Measurements from ENCODE around the gene GHDC. TPM values are rescaled to one million over a fixed set of nuclear protein-coding genes. Genes with fewer than 3 reads are reported as not detected.

The GHDC gene
- total RNA-seq, 1 experiment from 2014 or later = 8.5 TPM

- no peak overlapping the region for H4K5ac ChIP-seq (ENCODE audit: insufficient read length, low read depth, low read length)
- H4K8ac ChIP-seq (replicated peaks; ENCODE audit: insufficient read length, low read depth, low read length) = no peak overlapping the region
- Mint-ChIP-seq H3K4me3 (no peak overlapping the region), H3K27me3 (ENCODE audit: low read depth) (peaks cover 21% of the 10 kb centered on the region), H3K4me1 (peaks cover 2 to 5% of the 10 kb centered on the region in 2 experiments; a peak in 3 of 4 replicates), H3K27ac (no peak overlapping the region), H3K9me3 (no peaks in the 10 kb centered on the region), H3K36me3 (ENCODE audit: insufficient read depth in 1 of 3, low read depth in 3 of 3) (no peaks in the 10 kb centered on the region; a peak in 1 of 7 replicates)
- H2AK5ac ChIP-seq (ENCODE audit: insufficient read length, low read length) = no peak overlapping the region
- no peaks in the 10 kb centered on the region for H3K79me2 ChIP-seq (ENCODE audit: insufficient read depth, low read length)
- H2AFZ ChIP-seq (ENCODE audit: low read length) = no peak overlapping the region
- H3K4ac ChIP-seq (ENCODE audit: low read depth, low read length) = no peak overlapping the region
- no peak overlapping the region; the same call in 1 of the 2 replicates for H3K14ac ChIP-seq (ENCODE audit: insufficient read depth, low read length)
- no peak overlapping the region for H2BK120ac ChIP-seq (ENCODE audit: low read depth, low read length, poor library complexity, severe bottlenecking)
- H3K27ac ChIP-seq (ENCODE audit: insufficient read length, low read depth, low read length) = no peak overlapping the region
- H3K23me2 ChIP-seq (ENCODE audit: insufficient read length, low read depth, low read length, poor library complexity, severe bottlenecking) = no peaks in the 10 kb centered on the region
- no peak overlapping the region for H2BK20ac ChIP-seq (ENCODE audit: low read depth, low read length, poor library complexity, severe bottlenecking)
- H4K20me1 ChIP-seq (ENCODE audit: control insufficient read depth, insufficient read depth, insufficient read length) = peaks cover 3% of the 10 kb centered on the region
- no peak overlapping the region for H2BK15ac ChIP-seq (ENCODE audit: low read depth, low read length)
- H3K56ac ChIP-seq (ENCODE audit: insufficient read length, low read depth, low read length) = no peak overlapping the region
- no peaks in the 10 kb centered on the region for H3K4me1 ChIP-seq (ENCODE audit: insufficient read depth, low read length)
- no peaks in the 10 kb centered on the region for H3K27me3 ChIP-seq (ENCODE audit: insufficient read depth, low read length)
- H2BK5ac ChIP-seq (ENCODE audit: insufficient read length, low read length) = no peak overlapping the region
- no peak for DNase-seq
- no peak overlapping the region for H3K9ac ChIP-seq (ENCODE audit: extremely low read depth, insufficient read length, low read length)
- H3K4me2 ChIP-seq (ENCODE audit: insufficient read depth, insufficient read length, low read length) = no peak overlapping the region
- WGBS (ENCODE audit: extremely low coverage, insufficient read length, low lambda C conversion rate) = no CpG with 5 or more reads among the region's 14 CpGs
- no peak for TF ChIP-seq CTCF (conservative IDR thresholded peaks at IDR 0.05)
- no peak overlapping the region for H2BK12ac ChIP-seq (ENCODE audit: insufficient read length, low read depth, low read length)
- no peak overlapping the region for H3K23ac ChIP-seq (ENCODE audit: insufficient read length, low read depth, low read length)
- H4K91ac ChIP-seq (ENCODE audit: insufficient read length, low read depth, low read length) = no peak overlapping the region
- no peak overlapping the region for H3K18ac ChIP-seq (ENCODE audit: insufficient read length, low read depth, low read length)
- H3K79me1 ChIP-seq (ENCODE audit: insufficient read depth, low read depth, low read length, poor library complexity, severe bottlenecking) = no peaks in the 10 kb centered on the region
- no peaks in the 10 kb centered on the region for H3K9me3 ChIP-seq (ENCODE audit: control insufficient read depth, low read depth, low read length)
- no peak overlapping the region for H3T11ph ChIP-seq (ENCODE audit: low read length)
These were observed 20.0 kb downstream of the GHDC start for GRCh38 chr17:42174126-42174783.
